IMR-90 (cell line): ENCODE data around the gene ADGRB3. TPM values are rescaled to one million over a fixed set of nuclear protein-coding genes. Genes with fewer than 3 reads are reported as not detected.

ENCODE experiments used
- ATAC-seq: fragments of 200-7000 bp; cut with Tn5 transposase; 2 replicates; pipeline ENCODE4 v1.9.1; 2020; ENCODE audit warnings: low read depth, mild to moderate bottlenecking, moderate library complexity
- BruUV-seq: library from RNA; stranded (reverse); fragments of 400-500 nt; replicated peaks from 2 replicates; lab custom pipeline; 2021; lab: Mats Ljungman, UMichigan
- CTCF ChIA-PET: fragments of 300-600 bp; formaldehyde crosslinking; extraction: SDS; loops from one replicate; lab custom pipeline; 2021; ENCODE audit warnings: antibody characterized with exemption; lab: Yijun Ruan, JAX
- POLR2A ChIA-PET: fragments of 300-600 bp; sonication (Branson Sonifier 250); formaldehyde crosslinking; loops from one replicate; lab custom pipeline; 2022; ENCODE audit warnings: antibody characterized with exemption; ENCODE audit not compliant: unreplicated experiment; lab: Charles Lee
- DNase-seq: peaks from one replicate; pipeline ENCODE4 v3.0.0; 2013
- H2AFZ ChIP-seq: replicated peaks from 2 replicates; pipeline ENCODE3; 2013; ENCODE audit warnings: low read length, mild to moderate bottlenecking; ENCODE audit not compliant: poor library complexity
- H2AK5ac ChIP-seq: 2 replicates; pipeline ENCODE4 v1.6.1; 2013; ENCODE audit warnings: low read depth, low read length, inconsistent platforms
- H2AK9ac ChIP-seq: replicated peaks from 2 replicates; pipeline ENCODE3; 2013; ENCODE audit warnings: mild to moderate bottlenecking, low read depth, low read length, moderate library complexity; ENCODE audit not compliant: poor library complexity
- H2BK120ac ChIP-seq: 2 replicates; pipeline ENCODE4 v1.6.1; 2013; ENCODE audit warnings: low read depth, low read length, inconsistent platforms
- H2BK15ac ChIP-seq: 3 replicates; pipeline ENCODE4 v1.6.1; 2013; ENCODE audit warnings: low read depth, low read length, inconsistent platforms
- H2BK20ac ChIP-seq: 2 replicates; pipeline ENCODE4 v1.6.1; 2013; ENCODE audit warnings: low read depth, mild to moderate bottlenecking, inconsistent platforms, low read length, moderate library complexity
- H2BK5ac ChIP-seq: 2 replicates; pipeline ENCODE4 v1.6.1; 2013; ENCODE audit warnings: mild to moderate bottlenecking, low read depth, low read length, inconsistent platforms; ENCODE audit not compliant: poor library complexity, severe bottlenecking
- H3K14ac ChIP-seq: replicated peaks from 2 replicates; pipeline ENCODE4 v1.6.1; 2013; ENCODE audit warnings: low read depth, low read length, inconsistent platforms
- H3K18ac ChIP-seq: 2 replicates; pipeline ENCODE4 v1.6.1; 2013; ENCODE audit warnings: low read depth, low read length, control low read depth
- H3K23ac ChIP-seq: 2 replicates; pipeline ENCODE4 v1.6.1; 2013; ENCODE audit warnings: low read depth, low read length, inconsistent platforms
- H3K27ac ChIP-seq: 2 replicates; pipeline ENCODE4 v1.5.1; 2013; ENCODE audit warnings: mild to moderate bottlenecking, control low read depth, low read length; ENCODE audit not compliant: insufficient read depth
- H3K27me3 ChIP-seq: 2 replicates; pipeline ENCODE4 v1.6.1; 2013; ENCODE audit warnings: low read length; ENCODE audit not compliant: control insufficient read depth, insufficient read depth
- H3K36me3 ChIP-seq: 2 replicates; pipeline ENCODE4 v1.6.1; 2013; ENCODE audit warnings: low read length, mixed read lengths; ENCODE audit not compliant: control insufficient read depth, insufficient read depth
- H3K4ac ChIP-seq: 2 replicates; pipeline ENCODE4 v1.6.1; 2013; ENCODE audit warnings: low read depth, low read length, inconsistent platforms
- H3K4me1 ChIP-seq: 2 replicates; pipeline ENCODE4 v1.6.1; 2013; ENCODE audit warnings: low read length, mixed read lengths; ENCODE audit not compliant: control insufficient read depth, insufficient read depth
- H3K4me2 ChIP-seq: 2 replicates; pipeline ENCODE4 v1.6.1; 2013; ENCODE audit warnings: low read depth, mild to moderate bottlenecking, control low read depth, low read length, moderate library complexity
- H3K4me3 ChIP-seq: 2 replicates; pipeline ENCODE4 v1.5.1; 2013; ENCODE audit warnings: low read depth, mild to moderate bottlenecking, control low read depth, low read length, moderate library complexity; ENCODE audit not compliant: insufficient read depth
- H3K56ac ChIP-seq: 2 replicates; pipeline ENCODE4 v1.6.1; 2013; ENCODE audit warnings: low read length, inconsistent platforms; ENCODE audit not compliant: insufficient read depth; ENCODE audit errors: extremely low read depth
- H3K79me1 ChIP-seq, 2 experiments: 2 replicates each; pipeline ENCODE4 v1.6.1; 2013; ENCODE audit warnings: low read length in 2 of 2, inconsistent platforms in 1 of 2, low read depth in 1 of 2
- H3K9ac ChIP-seq: 2 replicates; pipeline ENCODE4 v1.6.1; 2013; ENCODE audit warnings: low read depth, low read length, control low read depth
- H3K9me1 ChIP-seq: 2 replicates; pipeline ENCODE4 v1.6.1; 2013; ENCODE audit warnings: low read length, inconsistent platforms; ENCODE audit not compliant: insufficient read depth
- H3K9me3 ChIP-seq: 2 replicates; pipeline ENCODE4 v1.6.1; 2013; ENCODE audit warnings: low read length; ENCODE audit not compliant: control insufficient read depth, insufficient read depth
- H4K20me1 ChIP-seq: 2 replicates; pipeline ENCODE4 v1.6.1; 2013; ENCODE audit warnings: low read length, inconsistent platforms; ENCODE audit not compliant: insufficient read depth
- H4K5ac ChIP-seq: 2 replicates; pipeline ENCODE4 v1.6.1; 2013; ENCODE audit warnings: mild to moderate bottlenecking, low read depth, low read length, control low read depth
- H4K8ac ChIP-seq, 2 experiments: 2 replicates each; pipeline ENCODE4 v1.6.1; 2013; ENCODE audit warnings: low read depth in 2 of 2, low read length in 2 of 2, control low read depth in 1 of 2, inconsistent platforms in 1 of 2
- H4K91ac ChIP-seq: 2 replicates; pipeline ENCODE4 v1.6.1; 2013; ENCODE audit warnings: low read depth, low read length, inconsistent platforms; ENCODE audit not compliant: insufficient read depth
- CEBPB ChIP-seq: IDR thresholded peaks from 2 replicates; pipeline ENCODE4 v1.6.1; 2012; ENCODE audit warnings: low read depth, low read length, improper control_type of control experiment
- CTCF ChIP-seq: conservative IDR thresholded peaks from 2 replicates; pipeline ENCODE4 v1.5.1; 2012; ENCODE audit warnings: mild to moderate bottlenecking, low read depth, low read length, improper control_type of control experiment
- FOS ChIP-seq: fragments of 150-350 bp; IDR thresholded peaks from 2 replicates; pipeline ENCODE4 v1.6.1; 2016; ENCODE audit warnings: low read depth, low read length
- WGBS, 2 experiments: methylation state at CpG; one replicate each; pipeline versions ENCODE4 v1.1.5 to v1.1.7; 2013; ENCODE audit warnings: missing lambda C conversion rate in 2 of 2; ENCODE audit not compliant: insufficient read length in 1 of 2; ENCODE audit errors: extremely low coverage in 2 of 2; 5-methylcytosine and 5-hydroxymethylcytosine counted together
- dilution Hi-C: fragments of 300-500 bp; cut with HindIII; formaldehyde crosslinking; loops from one replicate; pipeline ENCODE4 v1.14.3; 2018; ENCODE audit warnings: low sequenced_read_pairs; ENCODE audit not compliant: unreplicated experiment
- in situ Hi-C: fragments of 300-500 bp; cut with MboI; formaldehyde crosslinking; loops from 3 replicates; pipeline ENCODE4 v1.14.3; 2019; ENCODE audit warnings: low sequenced_read_pairs, inconsistent platforms, mixed read lengths
- intact Hi-C: fragments of 100-400 bp; cut with micrococcal nuclease; formaldehyde crosslinking; loops from 2 replicates; pipeline ENCODE4 v1.10.0; 2022
- polyA plus RNA-seq, 3 experiments: library from polyadenylated mRNA; depleted of rRNA; stranded (reverse); fragments of >200 nt; gene quantifications; 2 replicates each; pipeline ENCODE4 v1.2.3, GENCODE V29; 2012; ENCODE audit warnings: low replicate concordance in 1 of 3
- total RNA-seq: library from RNA; depleted of rRNA; stranded (reverse); fragments of >200 nt; gene quantifications from 2 replicates; pipeline ENCODE4 v1.2.3, GENCODE V29; 2012

The ADGRB3 gene
- total and polyA plus RNA-seq, 2 of the 4 experiments (the other 2 are of a cell fraction): not detected

GRCh38 chr6:69044534-69044933 is 409.5 kb downstream of the ADGRB3 start:
- TF ChIP-seq FOS: peak; percentile 39; the same call in 1 of the 2 replicates
- TF ChIP-seq CTCF: no peak
- TF ChIP-seq CEBPB: peak; percentile 21; the same call in 1 of the 2 replicates
- Histone ChIP-seq H2BK15ac (no peak overlapping the region), H3K4me2 (no peak overlapping the region), H2BK5ac (no peak overlapping the region), H3K36me3 (no peaks in the 10 kb centered on the region), H3K9me1 (no peaks in the 10 kb centered on the region), H4K8ac (no peak overlapping the region), H2BK20ac (no peak overlapping the region), H3K14ac (no peak overlapping the region), H2AK5ac (no peak overlapping the region), H3K56ac (no peak overlapping the region), H2AK9ac (no peak overlapping the region), H3K79me1 (no peaks in the 10 kb centered on the region), H4K5ac (no peak overlapping the region), H4K91ac (no peak overlapping the region), H2BK120ac (no peak overlapping the region), H3K9me3 (no peaks in the 10 kb centered on the region), H2AFZ (no peak overlapping the region), H3K4ac (no peak overlapping the region), H3K9ac (no peak overlapping the region), H3K18ac (no peak overlapping the region), H3K4me3 (no peak overlapping the region), H3K27me3 (no peaks in the 10 kb centered on the region), H3K23ac (no peak overlapping the region), H4K20me1 (no peaks in the 10 kb centered on the region), H3K4me1 (no peaks in the 10 kb centered on the region), H3K27ac (no peak overlapping the region)
- ChIA-PET POLR2A (no interaction called here), CTCF (no interaction called here)
- intact Hi-C loops (no loop called here), dilution Hi-C loops (no loop called here), in situ Hi-C loops (no loop called here)
- DNase-seq (peak; percentile 1), ATAC-seq (no peak)
- no TSS peak for BruUV-seq
- WGBS, 2 experiments: no CpG with 5 or more reads among the region's 3 CpGs
